ENCODE data around the gene ZBTB24. TPM values are rescaled to one million over a fixed set of nuclear protein-coding genes. Genes with fewer than 3 reads are reported as not detected.

ZBTB24 gene
- total RNA-seq, 2 experiments from 2014 or later = 15.3 to 17.0 TPM

DNA sequence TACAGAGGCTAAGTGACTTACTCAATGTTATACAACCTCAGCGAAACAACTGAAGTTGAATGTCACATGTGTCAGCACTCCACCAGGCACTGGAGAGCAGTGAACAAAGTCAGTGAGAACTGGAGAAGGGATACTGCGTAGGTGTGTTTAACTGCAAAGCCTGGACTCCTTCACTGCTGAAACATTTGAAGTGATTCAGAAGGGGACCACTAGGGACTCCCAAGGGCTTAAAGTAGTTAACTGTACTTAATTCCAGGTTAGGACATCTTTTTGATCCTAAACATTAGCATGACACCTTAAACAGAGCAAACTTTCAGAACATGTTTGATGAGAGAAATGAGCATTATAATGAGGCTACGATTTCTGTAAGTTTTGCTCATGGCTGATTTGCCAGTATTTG is 45.0 kb upstream of the ZBTB24 start:
- Histone ChIP-seq H3K4me2 (ENCODE audit: low read length) (no peak overlapping the region), H3K27ac (ENCODE audit: low read depth, low read length, poor library complexity, severe bottlenecking) (no peak overlapping the region), H3K9me3 (ENCODE audit: low read length) (peaks cover 6% of the 10 kb centered on the region; the same call in 1 of the 2 replicates), H4K20me1 (ENCODE audit: insufficient read depth, low read length) (no peaks in the 10 kb centered on the region), H3K79me2 (ENCODE audit: insufficient read depth, low read depth, low read length) (no peaks in the 10 kb centered on the region), H3K9me2 (ENCODE audit: insufficient read depth, low read length) (no peaks in the 10 kb centered on the region), H3K36me3 (ENCODE audit: insufficient read depth, low read length) (no peaks in the 10 kb centered on the region), H2AFZ (ENCODE audit: low read length) (no peak overlapping the region), H3K4me1 (ENCODE audit: insufficient read depth, low read length, poor library complexity, severe bottlenecking) (no peaks in the 10 kb centered on the region), H3K4me3 (ENCODE audit: low read depth, low read length, poor library complexity, severe bottlenecking) (no peak overlapping the region)
- BruUV-seq (replicated peaks) = no TSS peak
- TF ChIP-seq CTCF (conservative IDR thresholded peaks at IDR 0.05; ENCODE audit: low read length) = peak; percentile 62
- TF ChIP-seq EZH2phosphoT487 (IDR thresholded peaks at IDR 0.05; ENCODE audit: borderline replicate concordance, low read depth, low read length) = no peak
- ChIA-PET POLR2A (no interaction called here), CTCF (ENCODE audit: unreplicated experiment) (interaction anchor here (1.6 kb wide), 1 partner anchor 512 kb away, joined by 3 read pairs; no protein-coding TSS in a partner anchor)
- DNase-seq (ENCODE audit: low spot score) = peak; percentile 19
- intact Hi-C loops (cut with micrococcal nuclease; ENCODE audit: unreplicated experiment) = loop anchor here (1.0 to 5.0 kb wide), 4 partner anchors 164 to 864 kb away; partner anchors contain the start of genes AK9 and FIG4

- POLR2A ChIA-PET = interaction anchor here (0.7 to 1.0 kb wide), 2 partner anchors 19 to 130 kb away, joined by 3 to 4 read pairs; no protein-coding TSS in a partner anchor
- no TSS peak for BruUV-seq (replicated peaks)
- Histone ChIP-seq H4K20me1 (ENCODE audit: insufficient read depth, low read length) (no peaks in the 10 kb centered on the region), H3K36me3 (ENCODE audit: insufficient read depth, low read length) (no peaks in the 10 kb centered on the region), H3K27ac (ENCODE audit: low read depth, low read length, poor library complexity, severe bottlenecking) (no peak overlapping the region), H3K9me3 (ENCODE audit: low read length) (peaks cover 6% of the 10 kb centered on the region; the same call in 1 of the 2 replicates), H3K4me1 (ENCODE audit: insufficient read depth, low read length, poor library complexity, severe bottlenecking) (no peaks in the 10 kb centered on the region), H3K4me2 (ENCODE audit: low read length) (no peak overlapping the region), H2AFZ (ENCODE audit: low read length) (peak overlapping the region; percentile 24), H3K4me3 (ENCODE audit: low read depth, low read length, poor library complexity, severe bottlenecking) (no peak overlapping the region), H3K79me2 (ENCODE audit: insufficient read depth, low read depth, low read length) (no peaks in the 10 kb centered on the region), H3K9me2 (ENCODE audit: insufficient read depth, low read length) (no peaks in the 10 kb centered on the region)
- TF ChIP-seq EZH2phosphoT487 (IDR thresholded peaks at IDR 0.05; ENCODE audit: borderline replicate concordance, low read depth, low read length) (no peak), CTCF (conservative IDR thresholded peaks at IDR 0.05; ENCODE audit: low read length) (peak; percentile 87)
- CTCF ChIA-PET (ENCODE audit: unreplicated experiment) = interaction anchor here (1.6 kb wide), 1 partner anchor 513 kb away, joined by 3 read pairs; no protein-coding TSS in a partner anchor
- peak; percentile 76 for DNase-seq (ENCODE audit: low spot score)
- intact Hi-C loops (cut with micrococcal nuclease; ENCODE audit: unreplicated experiment) = loop anchor here (1.0 to 5.0 kb wide), 4 partner anchors 165 to 865 kb away; partner anchors contain the start of genes AK9 and FIG4
Observed at GRCh38 chr6:109526905-109527628, 44.0 kb upstream of the ZBTB24 start.

DNA sequence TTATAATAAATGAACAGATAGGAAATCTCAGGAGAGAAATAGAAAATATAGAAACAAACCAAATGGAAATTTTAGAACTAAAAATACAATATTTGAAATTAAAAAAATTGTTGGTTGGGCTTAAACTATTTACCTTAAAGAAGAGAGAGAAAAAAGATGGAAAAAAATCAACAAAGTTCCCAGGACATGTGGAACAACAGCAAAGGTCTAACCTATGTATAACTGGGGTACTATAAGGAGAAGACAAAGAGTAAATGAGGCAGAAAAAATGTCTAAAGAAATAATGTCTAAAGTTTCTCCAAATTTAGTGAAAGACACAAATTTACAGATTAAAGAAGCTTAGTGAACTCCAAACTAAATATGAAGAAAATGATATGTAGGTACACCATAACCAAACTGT is 41.1 kb upstream of the ZBTB24 start:
- Histone ChIP-seq H4K20me1 (ENCODE audit: insufficient read depth, low read length) (no peaks in the 10 kb centered on the region), H3K9me3 (ENCODE audit: low read length) (peaks cover 6% of the 10 kb centered on the region; the same call in 1 of the 2 replicates), H3K27ac (ENCODE audit: low read depth, low read length, poor library complexity, severe bottlenecking) (no peak overlapping the region), H3K4me3 (ENCODE audit: low read depth, low read length, poor library complexity, severe bottlenecking) (no peak overlapping the region), H3K79me2 (ENCODE audit: insufficient read depth, low read depth, low read length) (no peaks in the 10 kb centered on the region), H2AFZ (ENCODE audit: low read length) (no peak overlapping the region), H3K4me1 (ENCODE audit: insufficient read depth, low read length, poor library complexity, severe bottlenecking) (no peaks in the 10 kb centered on the region), H3K4me2 (ENCODE audit: low read length) (no peak overlapping the region), H3K36me3 (ENCODE audit: insufficient read depth, low read length) (no peaks in the 10 kb centered on the region), H3K9me2 (ENCODE audit: insufficient read depth, low read length) (no peaks in the 10 kb centered on the region)
- POLR2A ChIA-PET = no interaction called here
- no peak for DNase-seq (ENCODE audit: low spot score)
- no peak for TF ChIP-seq CTCF (conservative IDR thresholded peaks at IDR 0.05; ENCODE audit: low read length)
- TF ChIP-seq EZH2phosphoT487 (IDR thresholded peaks at IDR 0.05; ENCODE audit: borderline replicate concordance, low read depth, low read length) = no peak
- CTCF ChIA-PET (ENCODE audit: unreplicated experiment) = no interaction called here
- intact Hi-C loops (cut with micrococcal nuclease; ENCODE audit: unreplicated experiment) = no loop called here
- BruUV-seq (replicated peaks) = no TSS peak
